ENCODE data around the gene TOMM20L. TPM values are rescaled to one million over a fixed set of nuclear protein-coding genes. Genes with fewer than 3 reads are reported as not detected.

TOMM20L gene
- total RNA-seq, 4 donors from 2014 or later: not detected

DNA sequence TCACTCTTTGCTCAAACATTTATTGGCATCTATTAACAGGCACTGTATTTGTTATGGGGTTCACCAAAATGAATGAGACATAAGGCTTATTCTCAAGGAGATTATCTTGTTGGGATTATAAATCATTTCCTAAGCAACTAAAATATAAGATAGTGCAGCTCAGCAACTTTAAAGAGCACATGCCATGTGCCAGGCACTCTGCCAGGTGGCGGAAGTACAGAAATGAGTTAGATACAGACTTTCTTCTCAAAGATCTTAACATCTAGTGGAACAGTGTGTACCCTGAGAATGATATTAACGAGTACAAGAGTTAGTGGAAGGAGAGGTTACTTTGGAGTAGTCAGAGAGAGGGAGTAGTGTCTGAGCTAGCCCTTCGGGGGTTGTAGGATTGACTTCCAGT is 28.4 kb upstream of the TOMM20L start:
- TF ChIP-seq, protein P1, sequence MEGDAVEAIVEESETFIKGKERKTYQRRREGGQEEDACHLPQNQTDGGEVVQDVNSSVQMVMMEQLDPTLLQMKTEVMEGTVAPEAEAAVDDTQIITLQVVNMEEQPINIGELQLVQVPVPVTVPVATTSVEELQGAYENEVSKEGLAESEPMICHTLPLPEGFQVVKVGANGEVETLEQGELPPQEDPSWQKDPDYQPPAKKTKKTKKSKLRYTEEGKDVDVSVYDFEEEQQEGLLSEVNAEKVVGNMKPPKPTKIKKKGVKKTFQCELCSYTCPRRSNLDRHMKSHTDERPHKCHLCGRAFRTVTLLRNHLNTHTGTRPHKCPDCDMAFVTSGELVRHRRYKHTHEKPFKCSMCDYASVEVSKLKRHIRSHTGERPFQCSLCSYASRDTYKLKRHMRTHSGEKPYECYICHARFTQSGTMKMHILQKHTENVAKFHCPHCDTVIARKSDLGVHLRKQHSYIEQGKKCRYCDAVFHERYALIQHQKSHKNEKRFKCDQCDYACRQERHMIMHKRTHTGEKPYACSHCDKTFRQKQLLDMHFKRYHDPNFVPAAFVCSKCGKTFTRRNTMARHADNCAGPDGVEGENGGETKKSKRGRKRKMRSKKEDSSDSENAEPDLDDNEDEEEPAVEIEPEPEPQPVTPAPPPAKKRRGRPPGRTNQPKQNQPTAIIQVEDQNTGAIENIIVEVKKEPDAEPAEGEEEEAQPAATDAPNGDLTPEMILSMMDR (IDR thresholded peaks at IDR 0.05): no peak
- ATAC-seq (ENCODE audit: low FRiP score) (no peak), DNase-seq (ENCODE audit: low spot score) (no peak)

DNA sequence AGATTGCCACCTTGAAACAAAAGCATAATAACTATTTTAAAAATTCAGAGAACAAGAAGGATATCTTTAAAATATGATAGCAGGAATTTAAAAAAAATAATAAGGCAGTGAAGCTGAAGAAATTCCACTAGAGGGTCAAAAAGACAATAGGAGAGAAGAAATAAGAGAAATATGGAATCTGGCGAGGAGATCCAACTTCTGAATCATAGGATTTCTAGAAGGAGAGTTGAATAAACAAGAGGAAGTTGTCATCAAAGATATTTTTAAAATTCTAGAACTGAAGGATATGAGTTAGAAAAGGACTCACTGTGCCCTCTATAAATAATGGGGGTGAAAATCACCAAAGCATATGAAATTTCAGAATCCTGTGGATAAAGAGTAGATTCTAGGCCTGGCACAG is 26.8 kb upstream of the TOMM20L start:
- ATAC-seq (ENCODE audit: low FRiP score): no peak
- no peak for DNase-seq (ENCODE audit: low spot score)
- TF ChIP-seq, protein P1 (IDR thresholded peaks at IDR 0.05): no peak

DNA sequence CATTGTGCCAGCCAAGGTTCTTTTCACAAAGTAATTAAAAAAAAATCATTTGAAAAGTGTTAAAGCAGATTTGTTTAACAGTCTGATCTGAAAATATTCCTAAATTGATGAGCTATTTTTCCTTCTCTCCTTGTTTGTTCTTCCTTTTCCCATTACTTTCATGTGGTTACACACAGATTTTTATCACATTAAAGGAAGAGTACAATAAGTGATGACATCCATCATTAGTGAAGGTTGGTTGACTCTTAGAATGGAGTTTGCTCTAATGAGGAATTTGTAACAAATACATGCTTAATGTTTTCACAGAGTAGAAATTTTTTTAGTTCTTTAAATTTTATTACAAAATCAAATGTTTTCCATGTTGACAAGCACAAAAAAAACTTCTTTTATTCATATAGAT is 18.9 kb upstream of the TOMM20L start:
- DNase-seq (ENCODE audit: low spot score): no peak
- TF ChIP-seq, protein P1 (IDR thresholded peaks at IDR 0.05): no peak
- ATAC-seq (ENCODE audit: low FRiP score): no peak

DNA sequence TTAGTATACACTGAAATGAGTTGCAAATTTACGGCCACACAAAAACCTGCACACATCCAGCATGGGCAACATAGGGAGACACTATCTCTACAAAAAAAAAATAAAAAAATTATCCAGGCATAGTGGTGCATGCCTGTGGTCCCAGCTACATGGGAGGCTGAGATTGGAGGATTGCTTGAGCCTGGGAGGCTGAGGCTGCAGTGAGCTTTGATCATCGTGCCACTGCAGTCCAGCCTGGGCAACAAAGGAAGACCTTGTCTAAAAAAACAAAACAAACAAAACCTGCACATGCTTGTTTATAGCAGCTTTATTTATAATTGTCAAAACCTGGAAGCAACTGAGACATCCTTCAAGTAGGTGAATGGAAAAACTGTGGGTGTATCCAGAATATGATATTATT is 4.9 kb upstream of the TOMM20L start:
- TF ChIP-seq, protein P1 (IDR thresholded peaks at IDR 0.05): no peak
- no peak for DNase-seq (ENCODE audit: low spot score)
- ATAC-seq (ENCODE audit: low FRiP score): no peak

DNA sequence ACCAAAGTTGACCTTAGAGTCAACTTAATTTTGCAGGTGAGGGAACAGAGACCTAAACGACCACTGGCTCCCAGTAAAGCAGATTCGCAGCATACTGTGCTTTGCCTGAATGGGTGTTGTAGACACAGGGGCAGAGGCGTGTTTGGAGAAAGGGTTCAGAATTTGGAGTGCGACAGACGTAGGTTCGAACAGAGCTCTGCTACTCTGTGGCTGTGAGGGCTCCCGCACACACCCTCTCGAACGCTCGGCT is 243 bp upstream of the TOMM20L start:
- ATAC-seq (ENCODE audit: low FRiP score) (no peak), DNase-seq (ENCODE audit: low spot score) (no peak)
- TF ChIP-seq, protein P1 (IDR thresholded peaks at IDR 0.05): no peak

DNA sequence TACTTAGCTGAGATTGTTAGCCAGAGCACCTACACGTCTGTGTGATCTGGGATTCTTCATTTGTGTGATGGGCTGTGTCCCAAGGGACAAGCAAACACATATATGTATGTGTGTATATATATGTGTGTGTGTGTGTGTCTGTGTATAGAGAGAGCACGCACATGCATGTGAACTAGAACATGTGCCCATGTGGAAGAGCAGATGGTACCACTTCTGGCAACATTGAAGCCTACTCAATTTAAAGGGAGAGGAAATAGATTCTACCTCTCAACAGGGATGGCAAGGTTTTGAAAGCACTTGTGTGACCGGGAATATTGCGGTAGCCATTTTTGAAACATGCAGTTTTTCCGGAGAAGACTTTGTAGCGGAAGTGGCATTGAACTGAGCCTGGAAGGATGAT is 1.4 kb downstream of the TOMM20L start:
- TF ChIP-seq, protein P1 (IDR thresholded peaks at IDR 0.05): no peak
- DNase-seq (ENCODE audit: low spot score) (no peak), ATAC-seq (ENCODE audit: low FRiP score) (no peak)

DNA sequence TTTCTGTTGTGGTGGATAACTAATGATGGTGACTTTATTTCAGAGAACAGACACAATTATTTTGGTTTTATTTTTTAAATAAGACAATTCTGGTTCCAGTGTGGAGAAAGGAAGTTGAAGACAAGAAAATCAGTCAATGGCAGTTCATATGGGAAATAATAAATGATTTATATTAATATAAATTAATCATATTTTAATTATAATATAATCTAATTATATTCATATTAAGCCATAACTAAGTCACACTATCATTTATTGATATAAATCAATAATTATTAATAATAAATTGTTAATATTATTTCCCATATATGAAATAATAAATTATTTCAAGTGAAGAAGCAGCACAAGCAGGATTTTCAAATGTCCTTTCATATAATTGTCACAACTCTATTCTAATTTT is 2.8 kb downstream of the TOMM20L start:
- DNase-seq (ENCODE audit: low spot score) (no peak), ATAC-seq (ENCODE audit: low FRiP score) (no peak)
- TF ChIP-seq, protein P1 (IDR thresholded peaks at IDR 0.05): no peak

Data from omental fat pad (tissue), 4 donors.